HL-60 (cell line): ENCODE data around the gene MX2.
"Not testable (repeated sequence)": the region's sequence is repeated elsewhere in the genome, so short reads cannot be mapped to it uniquely, and the experiment has no call there.

Source experiments
- DNase-seq, 2 experiments: peaks; one replicate each; pipeline ENCODE4 v3.0.0-alpha.2; 2010 to 2020; ENCODE audit warnings: low read depth in 1 of 2, low spot score in 1 of 2
- H3K27ac ChIP-seq: fragments of 250-450 bp; sonication (Bioruptor Pico); replicated peaks from 2 replicates; pipeline ENCODE4 v1.5.1; 2020; ENCODE audit warnings: mild to moderate bottlenecking, moderate library complexity
- H3K27me3 ChIP-seq: fragments of 250-450 bp; sonication (Bioruptor Pico); 2 replicates; pipeline ENCODE4 v1.5.1; 2021; ENCODE audit warnings: mild to moderate bottlenecking, moderate library complexity; ENCODE audit not compliant: insufficient read depth, poor library complexity, severe bottlenecking
- H3K4me3 ChIP-seq: replicated peaks from 2 replicates; pipeline ENCODE4 v1.5.1; 2011; ENCODE audit warnings: mild to moderate bottlenecking, control low read depth, low read length; ENCODE audit not compliant: insufficient read depth
- CTCF ChIP-seq: IDR thresholded peaks from one replicate; pipeline ENCODE4 v1.5.1; 2011; ENCODE audit warnings: low read length, control low read depth, inconsistent platforms; ENCODE audit not compliant: insufficient read depth
- GABPA ChIP-seq: IDR thresholded peaks from 2 replicates; pipeline ENCODE4 v1.6.1; 2012; ENCODE audit warnings: low read depth
- POLR2AphosphoS5 ChIP-seq: IDR thresholded peaks from 2 replicates; pipeline ENCODE4 v1.6.1; 2012; ENCODE audit warnings: low read depth
- REST ChIP-seq: IDR thresholded peaks from 2 replicates; pipeline ENCODE4 v1.6.1; 2012; ENCODE audit warnings: low read depth; ENCODE audit not compliant: insufficient replicate concordance
- SPI1 ChIP-seq: IDR thresholded peaks from 2 replicates; pipeline ENCODE4 v1.6.1; 2012; ENCODE audit warnings: low read depth, mild to moderate bottlenecking, borderline replicate concordance

The MX2 gene

GRCh38 chr21:41358193-41359166 lies 3.3 kb upstream of the MX2 start:
- no peak overlapping the region for H3K4me3 ChIP-seq
- H3K27ac ChIP-seq: no peak overlapping the region
- TF ChIP-seq GABPA (no peak), SPI1 (no peak)
- no peaks in the 10 kb centered on the region for H3K27me3 ChIP-seq
- no peak for DNase-seq

- H3K4me3 ChIP-seq: no peak overlapping the region
- DNase-seq: no peak
- TF ChIP-seq POLR2AphosphoS5 (no peak), SPI1 (no peak), GABPA (no peak), CTCF (no peak), REST (no peak)
- no peak overlapping the region for H3K27ac ChIP-seq
- H3K27me3 ChIP-seq: no peaks in the 10 kb centered on the region
Measured at GRCh38 chr21:41359286-41359685, 2.5 kb upstream of the MX2 start.

GRCh38 chr21:41359754-41360071 lies 2.1 kb upstream of the MX2 start:
- H3K27ac ChIP-seq, H3K27me3 ChIP-seq, DNase-seq, H3K4me3 ChIP-seq: not testable (repeated sequence)

- no peaks in the 10 kb centered on the region for H3K27me3 ChIP-seq
- no peak for DNase-seq
- H3K27ac ChIP-seq: no peak overlapping the region
- no peak overlapping the region for H3K4me3 ChIP-seq
- TF ChIP-seq POLR2AphosphoS5 (no peak), REST (no peak), CTCF (no peak), SPI1 (no peak), GABPA (no peak)
Measured at GRCh38 chr21:41360072-41360821, 1.6 kb upstream of the MX2 start.
